Naive thymus-derived CD4-positive, alpha-beta T cell (primary cell): ENCODE data around the gene ABHD4. TPM values are rescaled to one million over a fixed set of nuclear protein-coding genes. Genes with fewer than 3 reads are reported as not detected.

ENCODE experiments used
- ATAC-seq: fragments of 150-1000 bp; cut with Tn5 transposase; 2 replicates; pipeline ENCODE4 v1.10.0; 2021; ENCODE audit warnings: mild to moderate bottlenecking, moderate library complexity
- CTCF ChIA-PET: fragments of 350-600 bp; sonication (Branson Sonifier 250); formaldehyde crosslinking; loops from one replicate; lab custom pipeline; 2021; ENCODE audit warnings: antibody characterized with exemption; lab: Charles Lee
- POLR2A ChIA-PET: fragments of 350-600 bp; sonication (Branson Sonifier 250); formaldehyde crosslinking; loops from one replicate; lab custom pipeline; 2021; ENCODE audit warnings: antibody characterized with exemption, inconsistent platforms; lab: Charles Lee
- DNase-seq, 9 donors: peaks; one replicate each; pipeline versions ENCODE4 v3.0.0 to v3.0.0-alpha.2; 2020 to 2022; ENCODE audit warnings: mixed read lengths in 1 of 9
- H3K27ac ChIP-seq: one replicate; pipeline ENCODE4 v1.7.0; 2013; ENCODE audit warnings: mild to moderate bottlenecking, low read depth, low read length, moderate library complexity
- H3K27me3 ChIP-seq, 2 donors: one replicate each; pipeline ENCODE4 v1.7.0; 2013; ENCODE audit warnings: low read length in 2 of 2, mild to moderate bottlenecking in 2 of 2, moderate library complexity in 2 of 2; ENCODE audit not compliant: control insufficient read depth in 2 of 2, insufficient read depth in 2 of 2
- H3K36me3 ChIP-seq, 3 experiments: 1 replicate in 2 of 3; 2 replicates in 1 of 3; pipeline ENCODE4 v1.7.0; 2013; ENCODE audit warnings: low read length in 3 of 3, mild to moderate bottlenecking in 3 of 3, moderate library complexity in 1 of 3; ENCODE audit not compliant: insufficient read depth in 3 of 3, control insufficient read depth in 2 of 3
- H3K4me1 ChIP-seq, 2 donors: one replicate each; pipeline ENCODE4 v1.7.0; 2013; ENCODE audit warnings: low read length in 2 of 2, mild to moderate bottlenecking in 2 of 2, moderate library complexity in 1 of 2; ENCODE audit not compliant: control insufficient read depth in 2 of 2, insufficient read depth in 2 of 2
- H3K4me3 ChIP-seq: 2 replicates; pipeline ENCODE4 v1.7.0; 2013; ENCODE audit warnings: mild to moderate bottlenecking, low read length
- H3K9me3 ChIP-seq, 3 experiments: 1 replicate in 2 of 3; 2 replicates in 1 of 3; pipeline ENCODE4 v1.7.0; 2013; ENCODE audit warnings: low read length in 3 of 3; ENCODE audit not compliant: control insufficient read depth in 2 of 3
- H3K27ac Mint-ChIP-seq, 9 donors: one replicate each; pipeline ENCODE4 v1.8.0; 2020 to 2022; ENCODE audit warnings: mixed read lengths in 9 of 9, mild to moderate bottlenecking in 8 of 9, moderate library complexity in 5 of 9, inconsistent platforms in 2 of 9
- H3K27me3 Mint-ChIP-seq, 5 donors: one replicate each; pipeline ENCODE4 v1.8.0; 2021 to 2022; ENCODE audit warnings: mixed read lengths in 5 of 5, mild to moderate bottlenecking in 1 of 5
- H3K36me3 Mint-ChIP-seq, 5 donors: one replicate each; pipeline ENCODE4 v1.8.0; 2020 to 2022; ENCODE audit warnings: mixed read lengths in 5 of 5, mild to moderate bottlenecking in 3 of 5, inconsistent platforms in 1 of 5
- H3K4me1 Mint-ChIP-seq, 7 donors: one replicate each; pipeline ENCODE4 v1.8.0; 2020 to 2022; ENCODE audit warnings: mixed read lengths in 7 of 7, mild to moderate bottlenecking in 3 of 7, inconsistent platforms in 1 of 7
- H3K4me3 Mint-ChIP-seq, 10 donors: one replicate each; pipeline ENCODE4 v1.8.0; 2020 to 2022; ENCODE audit warnings: mild to moderate bottlenecking in 10 of 10, mixed read lengths in 10 of 10, moderate library complexity in 6 of 10, inconsistent platforms in 2 of 10
- H3K9me3 Mint-ChIP-seq, 11 donors: one replicate each; pipeline ENCODE4 v1.8.0; 2020 to 2022; ENCODE audit warnings: mixed read lengths in 11 of 11, mild to moderate bottlenecking in 4 of 11, inconsistent platforms in 1 of 11, moderate library complexity in 1 of 11
- intact Hi-C, 2 donors: fragments of 100-400 bp; cut with micrococcal nuclease; formaldehyde crosslinking; loops; one replicate each; pipeline ENCODE4 v1.15.1; 2023
- polyA plus RNA-seq, 2 donors: library from polyadenylated mRNA; unstranded; fragments of 300-500 nt; fragmentation: Illumina TruSeq; gene quantifications; one replicate each; pipeline ENCODE4 v1.2.3, GENCODE V29; 2021
- total RNA-seq, 6 experiments: library from RNA in 5 of 6; stranded (reverse) in 5 of 6; gene quantifications; 1 replicate in 5 of 6; 2 replicates in 1 of 6; pipeline ENCODE4 v1.2.3 and lab custom pipeline; 2021 to 2026

ABHD4 gene
- total and polyA plus RNA-seq, 7 experiments from 2014 or later = 6.7 to 16.3 (median 14.4) TPM

DNA sequence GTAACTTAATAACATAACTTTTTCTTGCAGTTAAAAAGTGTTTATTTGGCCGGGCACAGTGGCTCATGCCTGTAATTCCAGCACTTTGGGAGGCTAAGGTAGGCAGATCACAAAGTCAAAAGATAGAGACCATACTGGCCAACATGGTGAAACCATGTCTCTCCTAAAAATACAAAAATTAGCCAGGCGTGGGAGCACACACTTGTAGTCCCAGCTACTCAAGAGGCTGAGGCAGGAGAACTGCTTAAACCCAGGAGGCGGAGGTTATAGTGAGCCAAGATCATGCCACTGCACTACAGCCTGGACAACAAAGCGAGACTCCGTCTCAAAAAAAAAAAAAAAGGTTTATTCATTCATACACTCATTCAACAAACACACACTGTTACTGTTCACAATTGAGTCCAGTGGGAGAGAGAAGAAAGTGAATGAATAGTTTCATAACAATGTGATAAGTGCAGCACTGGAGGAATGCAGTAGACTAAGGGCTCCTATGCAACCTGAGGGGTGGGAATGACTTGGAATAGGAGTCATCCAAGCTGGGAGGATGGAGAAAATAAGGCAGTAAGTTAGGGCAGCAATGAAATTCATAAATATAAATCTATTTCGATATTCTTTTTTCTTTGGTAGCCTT is 28.9 kb upstream of the ABHD4 start:
- H3K4me3 ChIP-seq = peak overlapping the region; percentile 53
- Mint-ChIP-seq H3K4me1 (peaks cover 39 to 73% (median 71%) of the 10 kb centered on the region in 7 donors), H3K27ac (peak overlapping the region; percentile 77 to 99 (median 96)), H3K36me3 (peaks cover 4 to 46% (median 31%) of the 10 kb centered on the region in 5 donors), H3K4me3 (peak overlapping the region; percentile 68 to 95 (median 80)), H3K9me3 (no peaks in the 10 kb centered on the region), H3K27me3 (no peaks in the 10 kb centered on the region)
- peaks cover 61 to 63% of the 10 kb centered on the region in 2 donors for H3K4me1 ChIP-seq
- ChIA-PET CTCF (interaction anchor here (0.6 to 10.0 kb wide), 48 partner anchors 11 to 1397 kb away, joined by 3 to 385 read pairs (median 6); partner anchors contain the start of genes ABHD4, DAD1, LRP10 and OXA1L), POLR2A (interaction anchor here (0.5 to 11.7 kb wide), 28 partner anchors 9 to 846 kb away, joined by 3 to 223 read pairs (median 6); partner anchors contain the start of genes DAD1 and MRPL52)
- H3K9me3 ChIP-seq = no peaks in the 10 kb centered on the region
- H3K36me3 ChIP-seq = peaks cover 12 to 35% (median 18%) of the 10 kb centered on the region in 3 experiments
- no peaks in the 10 kb centered on the region for H3K27me3 ChIP-seq
- no peak for ATAC-seq
- DNase-seq = peak in 1 of 9 donors; percentile 21
- peak overlapping the region; percentile 87 for H3K27ac ChIP-seq
- intact Hi-C loops = no loop called here

DNA sequence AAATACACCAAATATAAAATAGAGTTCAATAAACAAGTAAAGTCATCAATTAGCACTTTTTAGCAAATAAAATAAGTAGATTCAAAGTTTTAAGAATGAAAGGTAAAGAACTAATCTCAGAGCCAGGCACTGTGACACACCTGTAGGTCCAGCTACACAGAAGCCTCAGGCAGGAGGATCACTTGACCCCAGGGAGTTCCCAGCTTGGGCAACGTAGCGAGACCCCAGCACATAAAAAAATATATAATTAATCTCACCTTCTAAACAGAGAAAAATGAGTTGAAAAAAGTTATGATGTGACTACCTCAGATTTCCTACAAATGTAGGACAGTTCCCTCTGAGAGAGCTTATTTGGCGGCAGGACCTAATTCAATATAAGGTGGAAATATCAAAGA is 28.4 kb upstream of the ABHD4 start:
- H3K4me3 ChIP-seq = peak overlapping the region; percentile 53
- H3K36me3 ChIP-seq = peaks cover 15 to 36% (median 18%) of the 10 kb centered on the region in 3 experiments
- peak overlapping the region; percentile 77 to 99 (median 96) for H3K27ac Mint-ChIP-seq
- peaks cover 0 to 46% (median 31%) of the 10 kb centered on the region in 5 donors for H3K36me3 Mint-ChIP-seq
- POLR2A ChIA-PET = interaction anchor here (0.6 to 11.7 kb wide), 49 partner anchors 9 to 846 kb away, joined by 3 to 223 read pairs (median 4); partner anchors contain the start of genes DAD1, LRP10 and MRPL52
- no peaks in the 10 kb centered on the region for H3K27me3 Mint-ChIP-seq
- H3K4me1 Mint-ChIP-seq = peaks cover 34 to 73% (median 71%) of the 10 kb centered on the region in 7 donors
- H3K27me3 ChIP-seq = no peaks in the 10 kb centered on the region
- H3K9me3 ChIP-seq = no peaks in the 10 kb centered on the region
- no peaks in the 10 kb centered on the region for H3K9me3 Mint-ChIP-seq
- ATAC-seq (no peak), DNase-seq (no peak)
- intact Hi-C loops = loop anchor here (1.0 to 5.0 kb wide), 40 partner anchors 8 to 927 kb away; partner anchors contain the start of genes DAD1 (in 1 of the 2), OR6J1 (in 1 of the 2), OXA1L (in 1 of the 2) and RBM23 (in 1 of the 2)
- H3K4me3 Mint-ChIP-seq = peak overlapping the region; percentile 68 to 95 (median 80)
- H3K27ac ChIP-seq = peak overlapping the region; percentile 87
- CTCF ChIA-PET = interaction anchor here (0.6 to 10.0 kb wide), 92 partner anchors 9 to 1397 kb away, joined by 3 to 385 read pairs (median 5); partner anchors contain the start of genes ABHD4, DAD1, LRP10 and OR6J1
- H3K4me1 ChIP-seq = peaks cover 55 to 57% of the 10 kb centered on the region in 2 donors

DNA sequence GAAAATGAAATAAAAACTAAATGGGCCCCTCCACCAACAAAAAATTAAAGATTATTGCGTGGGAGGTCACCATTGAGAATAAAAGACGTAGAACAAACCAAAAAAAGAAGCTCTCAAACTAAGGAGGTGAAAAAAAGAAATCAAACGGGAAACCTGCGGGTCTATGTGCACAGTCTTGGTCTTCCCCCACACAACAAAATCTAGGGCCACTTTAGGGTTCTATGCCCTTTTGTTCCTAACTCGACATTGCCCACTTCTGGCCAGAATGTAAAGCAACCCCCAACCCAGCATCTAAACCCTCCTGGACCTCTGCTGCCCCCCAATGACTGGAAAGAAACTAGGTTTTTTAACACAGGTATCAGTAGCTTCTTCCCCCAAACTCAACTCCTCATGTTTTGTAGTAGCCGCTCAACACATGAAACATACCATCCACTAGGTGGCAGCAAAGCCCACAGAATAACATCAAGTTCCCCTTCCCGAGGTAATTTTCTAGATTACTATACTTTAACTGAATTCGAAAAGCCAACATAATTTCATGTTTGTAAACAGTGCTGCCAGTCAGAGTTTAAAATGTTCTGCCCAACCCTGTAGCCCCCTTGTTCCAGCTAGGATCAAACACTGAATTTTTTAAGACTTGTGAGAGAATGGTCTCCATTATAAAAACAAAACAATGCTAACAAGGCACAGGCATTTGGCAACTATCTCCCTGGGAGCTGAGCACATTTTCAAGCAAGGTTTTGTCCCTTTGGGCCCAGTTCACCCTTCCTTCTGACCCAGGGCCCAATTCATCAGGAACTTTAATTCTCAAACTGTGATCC is 27.8 kb upstream of the ABHD4 start:
- ChIA-PET CTCF (interaction anchor here (0.6 to 10.0 kb wide), 98 partner anchors 8 to 930 kb away, joined by 3 to 385 read pairs (median 5); partner anchors contain the start of genes ABHD4, DAD1, LRP10 and OR6J1), POLR2A (interaction anchor here (0.6 to 11.7 kb wide), 59 partner anchors 10 to 847 kb away, joined by 3 to 223 read pairs (median 4); partner anchors contain the start of genes ABHD4, DAD1, LRP10 and MRPL52)
- H3K36me3 Mint-ChIP-seq = peaks cover 0 to 45% (median 27%) of the 10 kb centered on the region in 5 donors
- H3K4me3 Mint-ChIP-seq = peak overlapping the region; percentile 68 to 95 (median 80)
- peak overlapping the region; percentile 77 to 99 (median 96) for H3K27ac Mint-ChIP-seq
- H3K4me1 Mint-ChIP-seq = peaks cover 28 to 72% (median 68%) of the 10 kb centered on the region in 7 donors
- H3K27me3 ChIP-seq = no peaks in the 10 kb centered on the region
- no peaks in the 10 kb centered on the region for H3K9me3 ChIP-seq
- intact Hi-C loops = loop anchor here (1.0 to 5.0 kb wide), 40 partner anchors 9 to 928 kb away; partner anchors contain the start of genes DAD1 (in 1 of the 2), OR6J1 (in 1 of the 2), OXA1L (in 1 of the 2) and RBM23 (in 1 of the 2)
- H3K36me3 ChIP-seq = peaks cover 17 to 41% (median 20%) of the 10 kb centered on the region in 3 experiments
- DNase-seq (peak in 8 of 9 donors; percentile 72 to 98 (median 96)), ATAC-seq (peak; percentile 98)
- peaks cover 49 to 51% of the 10 kb centered on the region in 2 donors for H3K4me1 ChIP-seq
- H3K27me3 Mint-ChIP-seq = no peaks in the 10 kb centered on the region
- H3K4me3 ChIP-seq = peak overlapping the region; percentile 53
- H3K27ac ChIP-seq = peak overlapping the region; percentile 87
- H3K9me3 Mint-ChIP-seq = no peaks in the 10 kb centered on the region

DNA sequence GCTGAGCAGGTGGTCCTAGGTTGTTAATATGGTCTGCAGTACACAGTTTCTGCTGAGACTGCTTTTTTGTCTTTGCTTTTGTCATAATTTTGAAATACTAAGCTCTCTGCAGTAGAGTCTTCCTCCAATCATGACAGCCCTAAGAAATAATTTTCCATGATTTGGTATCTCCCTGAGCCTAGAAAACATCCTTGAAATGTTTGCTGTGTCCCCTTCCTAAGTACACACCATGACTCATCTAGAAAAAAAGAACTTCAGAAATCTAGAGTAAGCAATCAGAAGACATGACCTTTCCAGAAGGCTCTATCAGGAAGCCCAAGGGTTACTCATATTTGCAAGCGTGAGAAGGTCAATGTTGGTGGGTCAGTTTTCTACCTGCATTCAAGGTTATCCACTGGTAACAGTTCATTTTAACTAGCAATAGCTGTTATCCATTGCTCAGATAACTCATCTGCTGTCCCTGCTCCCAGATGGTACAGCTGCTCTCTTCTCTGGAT is 25.5 kb upstream of the ABHD4 start:
- no peak overlapping the region for H3K4me3 Mint-ChIP-seq

DNA sequence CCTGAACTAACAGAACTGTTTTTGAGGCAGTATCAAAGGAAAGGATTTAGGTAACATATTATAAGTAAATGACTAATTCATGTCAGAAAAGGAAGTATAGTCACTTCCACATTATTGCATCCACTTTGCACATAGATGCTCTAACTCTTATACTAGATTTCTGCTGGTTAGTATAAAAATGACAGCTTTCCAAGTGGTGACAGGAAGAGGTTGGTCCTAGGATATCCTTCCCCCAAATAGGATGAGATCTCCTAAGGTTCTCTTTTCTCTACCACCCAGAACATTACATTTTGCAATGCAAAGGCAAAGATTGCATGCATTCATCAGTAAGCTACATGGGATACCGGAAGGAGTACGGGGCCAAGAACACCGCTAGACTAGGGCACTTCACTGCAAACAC is 24.3 kb upstream of the ABHD4 start:
- Histone ChIP-seq H3K27me3 (no peaks in the 10 kb centered on the region), H3K27ac (no peak overlapping the region), H3K4me1 (peaks cover 16 to 26% of the 10 kb centered on the region in 2 donors), H3K4me3 (no peak overlapping the region), H3K36me3 (peaks cover 17 to 42% (median 20%) of the 10 kb centered on the region in 3 experiments), H3K9me3 (no peaks in the 10 kb centered on the region)
- Mint-ChIP-seq H3K27me3 (no peaks in the 10 kb centered on the region), H3K36me3 (peaks cover 0 to 42% (median 31%) of the 10 kb centered on the region in 5 donors), H3K4me1 (peaks cover 26 to 68% (median 57%) of the 10 kb centered on the region in 7 donors), H3K9me3 (no peaks in the 10 kb centered on the region), H3K4me3 (no peak overlapping the region), H3K27ac (peak overlapping the region in 4 of 9 donors; percentile 20 to 68 (median 36))
- intact Hi-C loops = loop anchor here (5.0 kb wide), 3 partner anchors 262 to 932 kb away; no protein-coding TSS in a partner anchor
- ChIA-PET POLR2A (interaction anchor here (0.6 to 1.7 kb wide), 3 partner anchors 10 to 747 kb away, joined by 3 to 4 read pairs (median 4); partner anchors contain the start of gene ABHD4), CTCF (interaction anchor here (0.7 to 10.0 kb wide), 3 partner anchors 16 to 280 kb away, joined by 3 to 385 read pairs (median 18); no protein-coding TSS in a partner anchor)
- ATAC-seq (no peak), DNase-seq (no peak)

More for the DNA sequence above, 25.5 kb upstream of the ABHD4 start:
- peaks cover 27 to 31% of the 10 kb centered on the region in 2 donors for H3K4me1 ChIP-seq
- POLR2A ChIA-PET = interaction anchor here (0.7 to 8.3 kb wide), 5 partner anchors 12 to 70 kb away, joined by 3 to 178 read pairs (median 82); partner anchors contain the start of gene DAD1
- CTCF ChIA-PET = interaction anchor here (0.6 to 10.0 kb wide), 16 partner anchors 8 to 655 kb away, joined by 3 to 385 read pairs (median 4); partner anchors contain the start of genes CDH24, DAD1 and OR6J1
- DNase-seq (no peak), ATAC-seq (no peak)
- H3K4me3 ChIP-seq = no peak overlapping the region
- peak overlapping the region in 4 of 9 donors; percentile 3 to 61 (median 30) for H3K27ac Mint-ChIP-seq
- no peak overlapping the region for H3K27ac ChIP-seq
- no peaks in the 10 kb centered on the region for H3K9me3 Mint-ChIP-seq
- no peaks in the 10 kb centered on the region for H3K9me3 ChIP-seq
- H3K27me3 ChIP-seq = no peaks in the 10 kb centered on the region
- no peaks in the 10 kb centered on the region for H3K27me3 Mint-ChIP-seq
- intact Hi-C loops = loop anchor here (5.0 kb wide), 3 partner anchors 260 to 930 kb away; no protein-coding TSS in a partner anchor
- peaks cover 0 to 45% (median 29%) of the 10 kb centered on the region in 5 donors for H3K36me3 Mint-ChIP-seq
- H3K4me1 Mint-ChIP-seq = peaks cover 23 to 68% (median 59%) of the 10 kb centered on the region in 7 donors
- peaks cover 17 to 42% (median 20%) of the 10 kb centered on the region in 3 experiments for H3K36me3 ChIP-seq
